Gastrocnemius medialis (tissue), 4 donors: ENCODE measurements around the gene CR1. TPM values are rescaled to one million over a fixed set of nuclear protein-coding genes. Genes with fewer than 3 reads are reported as not detected.

ENCODE experiments used
- ATAC-seq, 2 donors: fragments of 150-250 bp; one replicate each; pipeline ENCODE4 v1.9.1; 2016
- DNase-seq, 2 donors: peaks; one replicate each; pipeline ENCODE4 v3.0.0-alpha.2; 2019
- H3K27ac ChIP-seq, 4 donors: fragments of 200-600 bp; sonication (generic); 1 replicate in 1 of 4; 2 replicates in 3 of 4; pipeline ENCODE4 v1.5.1; 2016 to 2018; ENCODE audit warnings: mild to moderate bottlenecking in 2 of 4, moderate library complexity in 1 of 4
- H3K27me3 ChIP-seq, 3 donors: fragments of 200-600 bp; sonication (generic) in 2 of 3; 1 replicate in 1 of 3; 2 replicates in 2 of 3; pipeline versions ENCODE4 v1.5.1 to v1.6.0; 2016 to 2019; ENCODE audit warnings: mild to moderate bottlenecking in 1 of 3, moderate library complexity in 1 of 3
- H3K36me3 ChIP-seq, 2 donors: fragments of 200-600 bp; sonication (generic) in 1 of 2; one replicate each; pipeline ENCODE4 v1.5.1; 2017 to 2018
- H3K4me1 ChIP-seq, 2 donors: fragments of 200-600 bp; sonication (generic) in 1 of 2; one replicate each; pipeline ENCODE4 v1.5.1; 2016 to 2017; ENCODE audit warnings: mild to moderate bottlenecking in 2 of 2
- H3K4me3 ChIP-seq, 4 donors: fragments of 200-600 bp; sonication (generic) in 3 of 4; 1 replicate in 1 of 4; 2 replicates in 3 of 4; pipeline ENCODE4 v1.5.1; 2016 to 2019; ENCODE audit warnings: mild to moderate bottlenecking in 2 of 4
- H3K9me3 ChIP-seq, 3 donors: fragments of 200-600 bp; sonication (generic) in 2 of 3; 1 replicate in 1 of 3; 2 replicates in 2 of 3; pipeline ENCODE4 v1.5.1; 2016 to 2019
- POLR2A ChIP-seq, 2 donors: fragments of 450-650 bp; IDR thresholded peaks; one replicate each; pipeline ENCODE4 v1.6.1; 2017; ENCODE audit warnings: antibody characterized with exemption in 2 of 2, mild to moderate bottlenecking in 2 of 2, moderate library complexity in 2 of 2
- in situ Hi-C, 4 donors: fragments of 200-750 bp; cut with MboI; loops; one replicate each; pipeline versions ENCODE4 v1.15.0 to v1.8.0; 2017; ENCODE audit warnings: low sequenced_read_pairs in 4 of 4
- intact Hi-C: fragments of 100-400 bp; cut with DNase I; formaldehyde crosslinking; loops from one replicate; pipeline ENCODE4 v1.15.1; 2023; ENCODE audit warnings: low total_unique reads
- total RNA-seq, 4 donors: library from RNA; depleted of rRNA; stranded (reverse); fragments of >200 nt; gene quantifications; one replicate each; pipeline versions ENCODE4 v1.1.0 to v1.2.3, GENCODE V29; 2016
- TF ChIP-seq, protein P1 (sequence below), 5 experiments: fragments of 450-650 bp in 3 of 5; fragments of 200-600 bp in 2 of 5; sonication (generic) in 2 of 5; IDR thresholded peaks in 4 of 5; conservative IDR thresholded peaks in 1 of 5; 1 replicate in 4 of 5; 2 replicates in 1 of 5; pipeline ENCODE4 v1.5.1; 2016 to 2019; ENCODE audit warnings: antibody characterized with exemption in 5 of 5, mild to moderate bottlenecking in 3 of 5, moderate library complexity in 3 of 5

The CR1 gene
- total RNA-seq, 4 donors from 2014 or later: 0.66 to 2.4 (median 1.7) TPM

- Histone ChIP-seq H3K4me3 (no peak overlapping the region), H3K9me3 (no peaks in the 10 kb centered on the region), H3K4me1 (no peaks in the 10 kb centered on the region), H3K27me3 (no peaks in the 10 kb centered on the region), H3K36me3 (no peaks in the 10 kb centered on the region), H3K27ac (no peak overlapping the region)
- ATAC-seq: no peak
- intact Hi-C loops: no loop called here
- in situ Hi-C loops: no loop called here
- DNase-seq: no peak
- TF ChIP-seq, protein P1, sequence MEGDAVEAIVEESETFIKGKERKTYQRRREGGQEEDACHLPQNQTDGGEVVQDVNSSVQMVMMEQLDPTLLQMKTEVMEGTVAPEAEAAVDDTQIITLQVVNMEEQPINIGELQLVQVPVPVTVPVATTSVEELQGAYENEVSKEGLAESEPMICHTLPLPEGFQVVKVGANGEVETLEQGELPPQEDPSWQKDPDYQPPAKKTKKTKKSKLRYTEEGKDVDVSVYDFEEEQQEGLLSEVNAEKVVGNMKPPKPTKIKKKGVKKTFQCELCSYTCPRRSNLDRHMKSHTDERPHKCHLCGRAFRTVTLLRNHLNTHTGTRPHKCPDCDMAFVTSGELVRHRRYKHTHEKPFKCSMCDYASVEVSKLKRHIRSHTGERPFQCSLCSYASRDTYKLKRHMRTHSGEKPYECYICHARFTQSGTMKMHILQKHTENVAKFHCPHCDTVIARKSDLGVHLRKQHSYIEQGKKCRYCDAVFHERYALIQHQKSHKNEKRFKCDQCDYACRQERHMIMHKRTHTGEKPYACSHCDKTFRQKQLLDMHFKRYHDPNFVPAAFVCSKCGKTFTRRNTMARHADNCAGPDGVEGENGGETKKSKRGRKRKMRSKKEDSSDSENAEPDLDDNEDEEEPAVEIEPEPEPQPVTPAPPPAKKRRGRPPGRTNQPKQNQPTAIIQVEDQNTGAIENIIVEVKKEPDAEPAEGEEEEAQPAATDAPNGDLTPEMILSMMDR (IDR thresholded peaks at IDR 0.05 in 4 of 5, conservative IDR thresholded peaks at IDR 0.05 in 1 of 5): no peak
Observed at GRCh38 chr1:207603777-207604176, 107.8 kb downstream of the CR1 start.

DNA sequence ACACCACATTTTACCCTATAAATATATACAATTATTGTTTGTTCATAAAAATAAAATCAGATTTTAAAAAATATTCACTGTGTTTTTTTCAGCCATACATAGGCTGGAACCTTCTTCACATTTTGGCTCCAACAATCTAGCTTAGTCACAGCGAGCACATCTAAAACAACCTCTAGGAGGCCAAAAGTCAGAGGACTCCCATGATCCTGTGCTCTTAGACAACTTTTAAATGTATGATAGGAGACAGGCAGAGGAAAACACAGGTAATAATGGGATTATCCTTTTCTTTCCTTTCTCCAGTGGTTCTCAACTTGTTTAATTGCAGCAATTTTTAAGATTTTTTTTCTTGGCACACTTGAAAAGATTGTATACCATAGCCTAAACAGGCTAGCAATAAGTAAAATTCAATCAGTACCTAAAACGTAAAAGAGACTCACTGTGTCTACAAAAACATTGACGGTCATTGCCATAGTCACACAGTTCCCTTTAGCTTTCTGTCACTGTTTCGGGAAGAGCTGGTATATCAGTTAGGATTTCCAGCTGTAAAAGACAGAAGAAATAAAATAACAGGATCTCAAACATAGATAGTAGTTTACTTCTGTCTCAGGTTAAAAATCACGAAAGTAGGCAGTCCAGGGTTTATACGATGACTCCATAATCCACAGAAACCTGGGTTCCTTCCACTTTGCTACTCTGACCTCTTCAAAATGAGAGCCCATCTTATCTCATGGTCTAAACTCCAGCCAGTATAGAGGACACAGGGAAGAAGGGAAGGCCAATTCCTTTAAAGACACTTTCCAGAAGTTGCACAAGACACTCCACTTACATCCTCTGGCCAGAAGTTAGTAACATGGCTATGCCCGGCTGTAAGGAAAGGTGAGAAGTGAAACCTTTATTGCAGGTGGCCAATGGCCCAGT, 109.7 kb downstream of the CR1 start:
- peak in 1 of 2 donors; percentile 78 for ATAC-seq
- DNase-seq: no peak
- no peak overlapping the region for H3K4me3 ChIP-seq
- H3K27me3 ChIP-seq: no peaks in the 10 kb centered on the region
- in situ Hi-C loops: no loop called here
- H3K4me1 ChIP-seq: no peaks in the 10 kb centered on the region
- H3K36me3 ChIP-seq: no peaks in the 10 kb centered on the region
- no peaks in the 10 kb centered on the region for H3K9me3 ChIP-seq
- H3K27ac ChIP-seq: no peak overlapping the region
- intact Hi-C loops: no loop called here
- TF ChIP-seq POLR2A (IDR thresholded peaks at IDR 0.05): no peak
- TF ChIP-seq, protein P1 (IDR thresholded peaks at IDR 0.05 in 4 of 5, conservative IDR thresholded peaks at IDR 0.05 in 1 of 5): no peak

GRCh38 chr1:207606362-207606755, 110.4 kb downstream of the CR1 start:
- ATAC-seq: no peak
- intact Hi-C loops (no loop called here), in situ Hi-C loops (no loop called here)
- Histone ChIP-seq H3K9me3 (no peaks in the 10 kb centered on the region), H3K4me3 (no peak overlapping the region), H3K27me3 (no peaks in the 10 kb centered on the region), H3K4me1 (no peaks in the 10 kb centered on the region), H3K27ac (no peak overlapping the region), H3K36me3 (no peaks in the 10 kb centered on the region)
- TF ChIP-seq POLR2A (IDR thresholded peaks at IDR 0.05): no peak
- TF ChIP-seq, protein P1 (IDR thresholded peaks at IDR 0.05 in 4 of 5, conservative IDR thresholded peaks at IDR 0.05 in 1 of 5): no peak
- no peak for DNase-seq

DNA sequence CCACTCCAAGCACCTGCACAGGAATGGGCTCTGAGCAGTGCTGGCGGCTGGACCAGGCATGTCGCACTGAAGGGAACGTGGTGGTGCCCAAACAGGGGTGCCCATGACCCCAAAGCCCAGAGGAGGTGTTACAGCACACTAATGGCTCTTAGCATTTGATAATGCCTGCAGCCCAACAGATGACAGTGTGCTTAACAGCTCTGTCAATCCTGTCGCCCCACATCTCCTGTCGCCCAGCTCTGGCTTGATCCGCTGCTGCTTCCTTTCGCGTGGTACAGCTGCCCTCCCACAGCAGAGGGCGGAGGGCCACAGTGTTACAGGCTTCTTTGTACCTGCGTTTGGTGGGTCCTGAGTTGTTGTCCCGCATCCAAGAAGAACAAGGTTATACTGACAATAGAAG, 116.8 kb downstream of the CR1 start:
- in situ Hi-C loops: no loop called here
- no peak for ATAC-seq
- intact Hi-C loops: no loop called here

More for the DNA sequence above, 116.8 kb downstream of the CR1 start:
- TF ChIP-seq, protein P1 (IDR thresholded peaks at IDR 0.05 in 4 of 5, conservative IDR thresholded peaks at IDR 0.05 in 1 of 5): no peak
- no peak for TF ChIP-seq POLR2A (IDR thresholded peaks at IDR 0.05)
- Histone ChIP-seq H3K4me1 (no peaks in the 10 kb centered on the region), H3K36me3 (no peaks in the 10 kb centered on the region), H3K27ac (no peak overlapping the region), H3K27me3 (no peaks in the 10 kb centered on the region), H3K4me3 (no peak overlapping the region), H3K9me3 (no peaks in the 10 kb centered on the region)
- DNase-seq: no peak
